HepG2 (cell line): ENCODE data around the gene KAT7. TPM values are rescaled to one million over a fixed set of nuclear protein-coding genes. Genes with fewer than 3 reads are reported as not detected.

Experiments
- DZIP1 ChIP-seq: sonication (generic); formaldehyde crosslinking; IDR thresholded peaks from 2 replicates; pipeline ENCODE4 v1.5.0; 2020; ENCODE audit warnings: mild to moderate bottlenecking, missing genetic modification reagents
- EEA1 ChIP-seq: sonication (generic); formaldehyde crosslinking; IDR thresholded peaks from 2 replicates; pipeline ENCODE4 v1.5.1; 2020; ENCODE audit warnings: mild to moderate bottlenecking, missing genetic modification reagents, borderline replicate concordance
- GATAD1 ChIP-seq: IDR thresholded peaks from 2 replicates; pipeline ENCODE4 v1.6.1; 2016; ENCODE audit warnings: missing genetic modification reagents, missing compliant biosample characterization
- GPBP1L1 ChIP-seq: sonication (generic); formaldehyde crosslinking; IDR thresholded peaks from 2 replicates; pipeline ENCODE4 v1.5.0; 2020; ENCODE audit warnings: mild to moderate bottlenecking, missing genetic modification reagents
- MTERF4 ChIP-seq: sonication (generic); formaldehyde crosslinking; IDR thresholded peaks from 2 replicates; pipeline ENCODE4 v1.8.0; 2023; ENCODE audit warnings: mild to moderate bottlenecking, missing genetic modification reagents
- RFXAP ChIP-seq: sonication (generic); formaldehyde crosslinking; IDR thresholded peaks from 2 replicates; pipeline ENCODE4 v1.4.0; 2020; ENCODE audit warnings: missing genetic modification reagents, borderline replicate concordance
- SNAPC5 ChIP-seq: sonication (generic); formaldehyde crosslinking; IDR thresholded peaks from 2 replicates; pipeline ENCODE4 v1.8.1; 2023; ENCODE audit warnings: mild to moderate bottlenecking, missing genetic modification reagents, borderline replicate concordance
- TOE1 ChIP-seq: sonication (generic); formaldehyde crosslinking; IDR thresholded peaks from 2 replicates; pipeline ENCODE4 v1.4.0; 2020; ENCODE audit warnings: mild to moderate bottlenecking, missing genetic modification reagents
- ZNF121 ChIP-seq: sonication (generic); formaldehyde crosslinking; IDR thresholded peaks from 2 replicates; pipeline ENCODE4 v1.5.0; 2020; ENCODE audit warnings: mild to moderate bottlenecking, missing genetic modification reagents
- ZNF142 ChIP-seq: sonication (generic); formaldehyde crosslinking; IDR thresholded peaks from 2 replicates; pipeline ENCODE4 v1.4.0; 2020; ENCODE audit warnings: missing genetic modification reagents
- ZNF256 ChIP-seq: sonication (generic); formaldehyde crosslinking; conservative IDR thresholded peaks from 2 replicates; pipeline ENCODE4 v1.4.0; 2020; ENCODE audit warnings: missing genetic modification reagents
- ZNF280B ChIP-seq: sonication (generic); formaldehyde crosslinking; IDR thresholded peaks from 2 replicates; pipeline ENCODE4 v1.5.0; 2020; ENCODE audit warnings: missing genetic modification reagents, mild to moderate bottlenecking, borderline replicate concordance
- ZNF292 ChIP-seq: sonication (generic); formaldehyde crosslinking; IDR thresholded peaks from 2 replicates; pipeline ENCODE4 v1.8.1; 2022; ENCODE audit warnings: mild to moderate bottlenecking, low read depth, missing genetic modification reagents, borderline replicate concordance
- ZNF343 ChIP-seq: sonication (generic); formaldehyde crosslinking; IDR thresholded peaks from 2 replicates; pipeline ENCODE4 v1.4.0; 2020; ENCODE audit warnings: mild to moderate bottlenecking, missing genetic modification reagents
- ZSCAN25 ChIP-seq: sonication (generic); formaldehyde crosslinking; IDR thresholded peaks from 2 replicates; pipeline ENCODE4 v1.8.0; 2022; ENCODE audit warnings: mild to moderate bottlenecking, missing genetic modification reagents
- polyA plus RNA-seq, 8 experiments: library from polyadenylated mRNA; depleted of rRNA in 3 of 8; stranded (reverse) in 7 of 8; unstranded in 1 of 8; fragments of >200 nt; fragmentation: Illumina TruSeq in 4 of 8; extraction: Trizol in 4 of 8; gene quantifications; 2 replicates each; pipeline versions ENCODE4 v1.2.1 to v1.2.3, GENCODE V29; 2011 to 2016; ENCODE audit warnings: low read depth in 4 of 8, missing spikeins in 1 of 8, mixed read lengths in 1 of 8; ENCODE audit not compliant: insufficient read depth in 1 of 8
- total RNA-seq, 5 experiments: library from RNA; depleted of rRNA; stranded (reverse); fragments of >200 nt; fragmentation: Illumina TruSeq; extraction: Trizol; gene quantifications; 2 replicates each; pipeline ENCODE4 v1.2.3, GENCODE V29; 2016; ENCODE audit warnings: low read depth in 1 of 5

Gene KAT7
- total and polyA plus RNA-seq, 2 of the 13 experiments (the other 11 are each of a cell fraction or from before 2014, with no cell fraction given): 21.2 to 39.2 TPM

GRCh38 chr17:49859991-49860953 is 71.8 kb downstream of the KAT7 start (continued):
- no peak for TF ChIP-seq ZNF142
- peak; percentile 10 for TF ChIP-seq ZNF280B
- TF ChIP-seq TOE1 (CRISPR knock-in tag): no peak
- no peak for TF ChIP-seq ZNF292
- TF ChIP-seq GATAD1: no peak
- no peak for TF ChIP-seq ZSCAN25 (CRISPR knock-in tag)
- no peak for TF ChIP-seq RFXAP (CRISPR knock-in tag)
- no peak for TF ChIP-seq GPBP1L1 (CRISPR knock-in tag)
- TF ChIP-seq MTERF4 (CRISPR knock-in tag): no peak
- no peak for TF ChIP-seq EEA1 (CRISPR knock-in tag)
- TF ChIP-seq ZNF121 (CRISPR knock-in tag): no peak
- no peak for TF ChIP-seq ZNF256
- no peak for TF ChIP-seq ZNF343 (CRISPR knock-in tag)
- no peak for TF ChIP-seq SNAPC5
- no peak for TF ChIP-seq DZIP1 (CRISPR knock-in tag)
